Glutamatergic neuron (in vitro differentiated cells): ENCODE measurements around the gene SLC39A7. TPM values are rescaled to one million over a fixed set of nuclear protein-coding genes. Genes with fewer than 3 reads are reported as not detected.
"Not testable (repeated sequence)": the region's sequence is repeated elsewhere in the genome, so short reads cannot be mapped to it uniquely, and the experiment has no call there.

Source experiments
- DNase-seq: peaks from one replicate; pipeline ENCODE4 v3.0.0; 2022
- H3K27ac Mint-ChIP-seq: one replicate; pipeline ENCODE4 v1.8.0; 2020; ENCODE audit warnings: mild to moderate bottlenecking, mixed read lengths, inconsistent platforms; ENCODE audit not compliant: unreplicated experiment
- H3K27me3 Mint-ChIP-seq: one replicate; pipeline ENCODE4 v1.8.0; 2020; ENCODE audit warnings: mild to moderate bottlenecking, moderate library complexity, mixed read lengths, inconsistent platforms; ENCODE audit not compliant: unreplicated experiment
- H3K36me3 Mint-ChIP-seq: one replicate; pipeline ENCODE4 v1.8.0; 2020; ENCODE audit warnings: mild to moderate bottlenecking, mixed read lengths, inconsistent platforms; ENCODE audit not compliant: unreplicated experiment
- H3K4me1 Mint-ChIP-seq: one replicate; pipeline ENCODE4 v1.8.0; 2020; ENCODE audit warnings: mild to moderate bottlenecking, low read depth, mixed read lengths, inconsistent platforms; ENCODE audit not compliant: unreplicated experiment
- H3K4me3 Mint-ChIP-seq: one replicate; pipeline ENCODE4 v1.8.0; 2020; ENCODE audit warnings: mild to moderate bottlenecking, mixed read lengths, inconsistent platforms; ENCODE audit not compliant: unreplicated experiment
- H3K9me3 Mint-ChIP-seq: one replicate; pipeline ENCODE4 v1.8.0; 2020; ENCODE audit warnings: mild to moderate bottlenecking, moderate library complexity, mixed read lengths, inconsistent platforms; ENCODE audit not compliant: unreplicated experiment
- total RNA-seq: library from RNA; stranded (reverse); fragmentation: NEBNext Ultra II Directional; extraction: Animal tissue kit (Norgen Biotek cat#: 25700); gene quantifications from one replicate; pipeline ENCODE4 v1.2.1, GENCODE V29; 2021; ENCODE audit not compliant: unreplicated experiment
- TF ChIP-seq, protein P1 (sequence below): fragments of 200-600 bp; sonication (generic); IDR thresholded peaks from one replicate; pipeline ENCODE4 v1.5.0; 2021; ENCODE audit not compliant: partially characterized antibody, unreplicated experiment

Gene SLC39A7
- total RNA-seq, 1 donor from 2014 or later, result 92.8 TPM

DNA sequence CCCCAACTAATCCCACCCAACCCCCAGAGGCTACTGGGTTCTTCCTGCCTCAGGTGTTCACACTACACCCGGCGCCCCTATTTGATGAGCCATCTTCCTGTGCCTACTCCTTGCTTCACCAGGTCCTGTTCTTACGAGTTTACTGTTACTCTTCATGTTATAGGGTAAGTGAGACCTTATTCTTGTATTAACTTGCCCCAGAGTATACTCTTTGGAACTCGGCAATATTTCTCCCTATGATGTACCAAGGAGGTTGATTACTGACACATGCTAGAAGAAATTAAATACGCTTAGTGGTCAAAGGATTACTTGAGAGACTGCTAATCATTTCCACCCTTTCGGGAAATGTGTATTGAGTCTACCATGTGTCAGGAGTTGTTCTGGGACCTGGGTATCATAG lies 16.6 kb downstream of the SLC39A7 start:
- DNase-seq, result no peak
- Mint-ChIP-seq H3K4me3 (no peak overlapping the region), H3K27ac (no peak overlapping the region), H3K9me3 (peaks cover 4% of the 10 kb centered on the region), H3K4me1 (peaks cover 3% of the 10 kb centered on the region), H3K27me3 (peaks cover 14% of the 10 kb centered on the region), H3K36me3 (no peaks in the 10 kb centered on the region)
- TF ChIP-seq, protein P1, sequence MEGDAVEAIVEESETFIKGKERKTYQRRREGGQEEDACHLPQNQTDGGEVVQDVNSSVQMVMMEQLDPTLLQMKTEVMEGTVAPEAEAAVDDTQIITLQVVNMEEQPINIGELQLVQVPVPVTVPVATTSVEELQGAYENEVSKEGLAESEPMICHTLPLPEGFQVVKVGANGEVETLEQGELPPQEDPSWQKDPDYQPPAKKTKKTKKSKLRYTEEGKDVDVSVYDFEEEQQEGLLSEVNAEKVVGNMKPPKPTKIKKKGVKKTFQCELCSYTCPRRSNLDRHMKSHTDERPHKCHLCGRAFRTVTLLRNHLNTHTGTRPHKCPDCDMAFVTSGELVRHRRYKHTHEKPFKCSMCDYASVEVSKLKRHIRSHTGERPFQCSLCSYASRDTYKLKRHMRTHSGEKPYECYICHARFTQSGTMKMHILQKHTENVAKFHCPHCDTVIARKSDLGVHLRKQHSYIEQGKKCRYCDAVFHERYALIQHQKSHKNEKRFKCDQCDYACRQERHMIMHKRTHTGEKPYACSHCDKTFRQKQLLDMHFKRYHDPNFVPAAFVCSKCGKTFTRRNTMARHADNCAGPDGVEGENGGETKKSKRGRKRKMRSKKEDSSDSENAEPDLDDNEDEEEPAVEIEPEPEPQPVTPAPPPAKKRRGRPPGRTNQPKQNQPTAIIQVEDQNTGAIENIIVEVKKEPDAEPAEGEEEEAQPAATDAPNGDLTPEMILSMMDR, result no peak

DNA sequence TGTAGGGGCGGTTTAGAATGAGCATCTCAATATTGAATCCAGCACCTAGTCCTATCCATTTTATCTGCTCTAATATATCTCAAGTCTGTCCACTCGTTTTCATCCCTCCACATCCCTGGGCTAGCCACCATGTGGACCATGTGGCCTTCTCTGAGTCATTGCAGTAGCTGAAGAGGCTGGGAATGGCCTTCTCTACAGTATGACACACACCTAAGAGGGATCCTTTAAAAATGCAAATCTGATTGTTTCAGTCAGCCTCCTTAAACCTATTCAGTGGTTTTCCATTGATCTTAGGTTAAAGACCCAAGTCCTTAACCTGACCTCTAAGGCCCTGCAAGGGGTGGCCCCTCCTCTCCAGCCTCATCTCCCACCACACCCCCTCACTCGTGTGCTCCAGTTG lies 17.0 kb downstream of the SLC39A7 start:
- H3K36me3 Mint-ChIP-seq, result no peaks in the 10 kb centered on the region
- DNase-seq, result no peak
- H3K27me3 Mint-ChIP-seq, result peaks cover 14% of the 10 kb centered on the region
- TF ChIP-seq, protein P1, result no peak
- H3K4me1 Mint-ChIP-seq, result peaks cover under 1% of the 10 kb centered on the region
- no peak overlapping the region for H3K4me3 Mint-ChIP-seq
- peaks cover 4% of the 10 kb centered on the region for H3K9me3 Mint-ChIP-seq
- H3K27ac Mint-ChIP-seq, result no peak overlapping the region

DNA sequence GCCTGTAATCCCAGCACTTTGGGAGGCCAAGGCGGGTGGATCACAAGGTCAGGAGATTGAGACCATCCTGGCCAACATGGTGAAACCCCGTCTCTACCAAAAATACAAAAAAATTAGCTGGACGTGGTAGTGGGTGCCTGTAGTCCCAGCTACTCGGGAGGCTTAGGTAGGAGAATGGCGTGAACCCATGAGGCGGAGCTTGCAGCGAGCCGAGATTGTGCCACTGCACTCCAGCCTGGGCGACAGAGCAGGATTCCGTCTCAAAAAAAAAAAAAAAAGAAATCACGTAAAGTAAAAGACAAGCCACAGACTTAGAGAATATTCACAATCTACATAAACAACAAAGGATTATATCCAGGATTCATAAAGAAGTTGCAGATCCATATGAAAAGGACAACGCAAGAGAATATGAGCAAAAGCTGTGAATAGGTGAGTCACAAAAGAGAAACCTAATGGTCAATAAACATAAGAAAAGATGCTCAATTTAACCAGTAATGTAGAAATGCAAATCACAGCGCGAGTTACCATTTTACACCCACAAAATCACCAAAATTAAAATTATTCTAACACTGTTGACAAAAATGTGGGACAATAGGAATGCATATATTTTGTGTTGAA lies 25.9 kb downstream of the SLC39A7 start:
- not testable (repeated sequence) for H3K9me3 Mint-ChIP-seq, DNase-seq, H3K27ac Mint-ChIP-seq, H3K36me3 Mint-ChIP-seq, H3K4me3 Mint-ChIP-seq, H3K4me1 Mint-ChIP-seq, H3K27me3 Mint-ChIP-seq

DNA sequence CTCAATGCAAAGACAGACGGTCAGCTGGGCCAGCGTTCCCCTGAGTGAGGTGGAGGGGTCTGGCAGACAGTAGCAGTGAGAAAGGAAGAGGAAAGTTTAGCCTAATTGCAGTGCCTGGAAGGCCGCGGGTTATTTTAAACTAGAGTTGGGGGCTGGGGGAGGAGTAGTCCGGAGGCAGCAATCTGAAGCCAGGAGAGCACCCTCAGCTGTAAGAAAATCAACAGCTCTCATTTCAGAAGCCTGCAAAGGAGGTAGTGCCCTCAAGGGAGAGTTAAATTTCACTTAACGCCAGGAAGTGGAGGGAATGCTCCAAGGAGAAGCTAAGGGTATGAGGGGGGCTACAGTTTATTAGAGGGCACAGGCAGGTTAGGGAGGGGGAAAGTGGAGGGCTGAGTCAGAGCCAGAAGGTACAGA lies 34.6 kb downstream of the SLC39A7 start:
- TF ChIP-seq, protein P1, result no peak
- DNase-seq, result peak; percentile 38
- peaks cover 19% of the 10 kb centered on the region for H3K4me1 Mint-ChIP-seq
- peaks cover 7% of the 10 kb centered on the region for H3K27me3 Mint-ChIP-seq
- peak overlapping the region; percentile 74 for H3K4me3 Mint-ChIP-seq
- H3K9me3 Mint-ChIP-seq, result peaks cover 8% of the 10 kb centered on the region
- no peaks in the 10 kb centered on the region for H3K36me3 Mint-ChIP-seq
- H3K27ac Mint-ChIP-seq, result peak overlapping the region; percentile 67

DNA sequence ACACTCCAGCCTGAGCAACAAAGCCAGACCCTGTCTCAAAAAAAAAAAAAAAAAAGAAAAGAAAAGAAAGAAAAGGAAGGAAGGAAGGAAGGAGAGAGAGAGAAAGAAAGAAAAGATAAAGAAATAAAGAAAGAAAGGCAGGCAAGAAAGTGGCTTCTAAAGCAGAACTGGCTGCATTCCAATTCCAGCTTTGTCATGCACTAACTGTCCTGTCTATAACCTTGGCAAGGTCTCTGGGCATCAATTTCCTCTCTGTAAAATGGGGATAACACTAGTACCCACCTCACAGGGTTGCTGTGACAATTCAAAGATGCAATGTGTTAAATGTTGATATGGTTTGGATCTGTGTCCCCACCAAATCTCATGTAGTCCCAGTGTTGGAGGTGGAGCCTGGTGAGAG lies 35.7 kb downstream of the SLC39A7 start:
- no peak overlapping the region for H3K27ac Mint-ChIP-seq
- peaks cover 8% of the 10 kb centered on the region for H3K9me3 Mint-ChIP-seq
- no peaks in the 10 kb centered on the region for H3K36me3 Mint-ChIP-seq
- peaks cover 18% of the 10 kb centered on the region for H3K4me1 Mint-ChIP-seq
- H3K27me3 Mint-ChIP-seq, result peaks cover 12% of the 10 kb centered on the region
- no peak for DNase-seq
- no peak overlapping the region for H3K4me3 Mint-ChIP-seq
- TF ChIP-seq, protein P1, result no peak
